Breast epithelium (tissue), 4 donors: ENCODE measurements around the gene ERP29. TPM values are rescaled to one million over a fixed set of nuclear protein-coding genes. Genes with fewer than 3 reads are reported as not detected.

Source experiments
- DNase-seq, 2 donors: peaks; one replicate each; pipeline ENCODE4 v3.0.0-alpha.2; 2019; ENCODE audit warnings: low spot score in 2 of 2
- H3K27ac ChIP-seq, 2 donors: fragments of 200-600 bp; sonication (generic) in 1 of 2; one replicate each; pipeline ENCODE4 v1.5.1; 2016 to 2019; ENCODE audit warnings: mild to moderate bottlenecking in 1 of 2
- H3K27me3 ChIP-seq, 2 donors: fragments of 200-600 bp; sonication (generic) in 1 of 2; one replicate each; pipeline versions ENCODE4 v1.5.1 to v1.6.0; 2017 to 2019; ENCODE audit warnings: control low read depth in 1 of 2, mild to moderate bottlenecking in 1 of 2
- H3K36me3 ChIP-seq: fragments of 200-600 bp; one replicate; pipeline ENCODE4 v1.5.1; 2019
- H3K4me1 ChIP-seq, 2 donors: fragments of 200-600 bp; sonication (generic); one replicate each; pipeline ENCODE4 v1.5.1; 2016 to 2019; ENCODE audit warnings: control low read depth in 1 of 2
- H3K4me3 ChIP-seq, 3 donors: fragments of 200-600 bp; sonication (generic); 1 replicate in 2 of 3; 2 replicates in 1 of 3; pipeline ENCODE4 v1.5.1; 2016 to 2019; ENCODE audit warnings: mild to moderate bottlenecking in 3 of 3, moderate library complexity in 2 of 3
- H3K9me3 ChIP-seq, 2 donors: fragments of 200-600 bp; sonication (generic) in 1 of 2; one replicate each; pipeline ENCODE4 v1.5.1; 2016 to 2019; ENCODE audit warnings: control low read depth in 1 of 2
- CTCF ChIP-seq, 3 donors: fragments of 450-650 bp; IDR thresholded peaks; one replicate each; pipeline ENCODE4 v1.5.1; 2016 to 2017; ENCODE audit warnings: antibody characterized with exemption in 3 of 3, mild to moderate bottlenecking in 3 of 3, moderate library complexity in 3 of 3
- POLR2A ChIP-seq: fragments of 450-650 bp; IDR thresholded peaks from one replicate; pipeline ENCODE4 v1.6.1; 2016; ENCODE audit warnings: antibody characterized with exemption, mild to moderate bottlenecking, moderate library complexity
- POLR2AphosphoS5 ChIP-seq, 3 donors: sonication (generic); formaldehyde crosslinking; IDR thresholded peaks; one replicate each; pipeline ENCODE4 v1.6.1; 2017; ENCODE audit warnings: antibody characterized with exemption in 3 of 3
- intact Hi-C: fragments of 100-400 bp; cut with DNase I; formaldehyde crosslinking; loops from one replicate; pipeline ENCODE4 v1.15.1; 2023; ENCODE audit warnings: low total_unique reads
- total RNA-seq, 3 donors: library from RNA; depleted of rRNA; stranded (reverse); fragments of >200 nt; gene quantifications; one replicate each; pipeline ENCODE4 v1.1.0, GENCODE V29; 2016

Gene ERP29
- total RNA-seq, 3 donors from 2014 or later, result 40.3 to 52.8 (median 41.0) TPM

GRCh38 chr12:112018571-112019237 lies 5.5 kb downstream of the ERP29 start:
- no peaks in the 10 kb centered on the region for H3K27me3 ChIP-seq
- TF ChIP-seq CTCF (IDR thresholded peaks at IDR 0.05) (no peak), POLR2AphosphoS5 (IDR thresholded peaks at IDR 0.05) (no peak), POLR2A (no peak)
- H3K4me3 ChIP-seq, result no peak overlapping the region
- no peak overlapping the region for H3K27ac ChIP-seq
- peaks cover 7% of the 10 kb centered on the region for H3K36me3 ChIP-seq
- H3K4me1 ChIP-seq, result peaks cover 0 to 6% of the 10 kb centered on the region in 2 donors
- intact Hi-C loops, result no loop called here
- no peak for DNase-seq
- no peaks in the 10 kb centered on the region for H3K9me3 ChIP-seq

- H3K27ac ChIP-seq, result no peak overlapping the region
- no peaks in the 10 kb centered on the region for H3K4me1 ChIP-seq
- H3K4me3 ChIP-seq, result no peak overlapping the region
- intact Hi-C loops, result no loop called here
- no peaks in the 10 kb centered on the region for H3K9me3 ChIP-seq
- H3K27me3 ChIP-seq, result no peaks in the 10 kb centered on the region
- no peak for TF ChIP-seq CTCF (IDR thresholded peaks at IDR 0.05)
- no peak for TF ChIP-seq POLR2A
- no peak for TF ChIP-seq POLR2AphosphoS5 (IDR thresholded peaks at IDR 0.05)
- H3K36me3 ChIP-seq, result peaks cover 7% of the 10 kb centered on the region
- no peak for DNase-seq
These were observed 7.8 kb downstream of the ERP29 start for GRCh38 chr12:112020947-112021457.

- Histone ChIP-seq H3K27me3 (no peaks in the 10 kb centered on the region), H3K27ac (no peak overlapping the region), H3K9me3 (no peaks in the 10 kb centered on the region), H3K4me1 (no peaks in the 10 kb centered on the region), H3K4me3 (no peak overlapping the region), H3K36me3 (peaks cover 7% of the 10 kb centered on the region)
- intact Hi-C loops, result no loop called here
- no peak for DNase-seq
- TF ChIP-seq POLR2AphosphoS5 (IDR thresholded peaks at IDR 0.05) (no peak), CTCF (IDR thresholded peaks at IDR 0.05) (no peak), POLR2A (no peak)
These were observed 9.2 kb downstream of the ERP29 start for GRCh38 chr12:112022241-112023016.

GRCh38 chr12:112023759-112024396 lies 10.7 kb downstream of the ERP29 start:
- intact Hi-C loops, result no loop called here
- no peak for TF ChIP-seq POLR2AphosphoS5 (IDR thresholded peaks at IDR 0.05)
- TF ChIP-seq CTCF (IDR thresholded peaks at IDR 0.05), result no peak
- no peak for TF ChIP-seq POLR2A
- H3K36me3 ChIP-seq, result peaks cover 7% of the 10 kb centered on the region

More at GRCh38 chr12:112023759-112024396, 10.7 kb downstream of the ERP29 start:
- no peaks in the 10 kb centered on the region for H3K27me3 ChIP-seq
- no peak overlapping the region for H3K4me3 ChIP-seq
- no peaks in the 10 kb centered on the region for H3K4me1 ChIP-seq
- DNase-seq, result no peak
- no peak overlapping the region for H3K27ac ChIP-seq
- H3K9me3 ChIP-seq, result no peaks in the 10 kb centered on the region
